NCI-H2196 treated with DMSO at 0.1 percent for 48 hours (cell line): Measurements from ENCODE around the gene COL27A1.

Experiments used
- DNase-seq: peaks from one replicate; lab custom pipeline; 2025; ENCODE audit not compliant: unreplicated experiment; lab: John Stamatoyannopoulos, UW

The COL27A1 gene

GRCh38 chr9:114299286-114300152, 144.2 kb downstream of the COL27A1 start:
- DNase-seq: no peak

- DNase-seq: no peak
Measured at GRCh38 chr9:114300153-114300845, 145.0 kb downstream of the COL27A1 start.

GRCh38 chr9:114300846-114301797, 145.8 kb downstream of the COL27A1 start:
- no peak for DNase-seq

GRCh38 chr9:114301798-114302565, 146.6 kb downstream of the COL27A1 start:
- no peak for DNase-seq

GRCh38 chr9:114302727-114303126, 147.4 kb downstream of the COL27A1 start:
- DNase-seq: no peak

- no peak for DNase-seq
Measured at GRCh38 chr9:114303571-114303970, 148.2 kb downstream of the COL27A1 start.

GRCh38 chr9:114303977-114304376, 148.6 kb downstream of the COL27A1 start:
- no peak for DNase-seq

GRCh38 chr9:114304416-114305188, 149.3 kb downstream of the COL27A1 start:
- DNase-seq: no peak

- no peak for DNase-seq
Measured at GRCh38 chr9:114307899-114308267, 152.5 kb downstream of the COL27A1 start.

- no peak for DNase-seq
Measured at GRCh38 chr9:114308361-114308950, 153.1 kb downstream of the COL27A1 start.

- no peak for DNase-seq
Measured at GRCh38 chr9:114309096-114309495, 153.8 kb downstream of the COL27A1 start.

GRCh38 chr9:114310471-114311450, 155.4 kb downstream of the COL27A1 start:
- no peak for DNase-seq

GRCh38 chr9:114311571-114312512, 156.5 kb downstream of the COL27A1 start:
- DNase-seq: no peak

GRCh38 chr9:114312513-114312875, 157.2 kb downstream of the COL27A1 start:
- DNase-seq: no peak

- DNase-seq: no peak
Measured at GRCh38 chr9:114313186-114313585, 157.8 kb downstream of the COL27A1 start.

GRCh38 chr9:114314256-114314867, 159.0 kb downstream of the COL27A1 start:
- DNase-seq: no peak
